Vagina (tissue), 2 donors: ENCODE results near the gene SETX. TPM values are rescaled to one million over a fixed set of nuclear protein-coding genes. Genes with fewer than 3 reads are reported as not detected.

Experiments
- DNase-seq, 2 donors: peaks; one replicate each; pipeline ENCODE4 v3.0.0-alpha.2; 2017; ENCODE audit errors: extremely low spot score in 2 of 2
- H3K27ac ChIP-seq: fragments of 200-600 bp; sonication (generic); one replicate; pipeline ENCODE4 v1.5.1; 2019
- H3K27me3 ChIP-seq: fragments of 200-600 bp; sonication (generic); one replicate; pipeline ENCODE4 v1.5.1; 2019
- H3K36me3 ChIP-seq, 2 donors: fragments of 200-600 bp; sonication (generic); one replicate each; pipeline ENCODE4 v1.5.1; 2017 to 2019
- H3K4me1 ChIP-seq: fragments of 200-600 bp; sonication (generic); one replicate; pipeline ENCODE4 v1.5.1; 2019
- H3K4me3 ChIP-seq, 2 donors: fragments of 200-600 bp; sonication (generic); 1 replicate in 1 of 2; 2 replicates in 1 of 2; pipeline ENCODE4 v1.5.1; 2016 to 2019
- H3K9me3 ChIP-seq: fragments of 200-600 bp; sonication (generic); one replicate; pipeline ENCODE4 v1.5.1; 2019
- CTCF ChIP-seq, 3 experiments: fragments of 450-650 bp in 2 of 3; fragments of 200-600 bp in 1 of 3; sonication (generic) in 1 of 3; IDR thresholded peaks; one replicate each; pipeline ENCODE4 v1.5.1; 2017 to 2019; ENCODE audit warnings: antibody characterized with exemption in 3 of 3, mild to moderate bottlenecking in 2 of 3, moderate library complexity in 2 of 3
- POLR2A ChIP-seq, 2 donors: fragments of 450-650 bp; IDR thresholded peaks; one replicate each; pipeline ENCODE4 v1.6.1; 2017; ENCODE audit warnings: antibody characterized with exemption in 2 of 2, mild to moderate bottlenecking in 2 of 2, moderate library complexity in 2 of 2
- POLR2AphosphoS5 ChIP-seq, 2 donors: sonication (generic); formaldehyde crosslinking; IDR thresholded peaks; one replicate each; pipeline ENCODE4 v1.9.0; 2017; ENCODE audit warnings: antibody characterized with exemption in 2 of 2, mild to moderate bottlenecking in 2 of 2, low read depth in 1 of 2; ENCODE audit not compliant: insufficient read depth in 1 of 2
- intact Hi-C: fragments of 100-400 bp; cut with DNase I; formaldehyde crosslinking; loops from one replicate; pipeline ENCODE4 v1.15.1; 2023
- total RNA-seq: library from RNA; depleted of rRNA; stranded (reverse); fragments of >200 nt; gene quantifications from one replicate; pipeline ENCODE4 v1.2.3, GENCODE V29; 2016

The SETX gene
- total RNA-seq, 1 donor from 2014 or later = 44.2 TPM

- no peak overlapping the region for H3K4me3 ChIP-seq
- TF ChIP-seq POLR2AphosphoS5 (IDR thresholded peaks at IDR 0.05; ENCODE audit: insufficient read depth in 1 of 2, low read depth in 1 of 2) = no peak
- no peak for TF ChIP-seq CTCF (IDR thresholded peaks at IDR 0.05)
- no peak for TF ChIP-seq POLR2A (IDR thresholded peaks at IDR 0.05)
- peaks cover 41% of the 10 kb centered on the region for H3K4me1 ChIP-seq
- H3K27me3 ChIP-seq = no peaks in the 10 kb centered on the region
- H3K27ac ChIP-seq = no peak overlapping the region
- no peaks in the 10 kb centered on the region for H3K36me3 ChIP-seq
- H3K9me3 ChIP-seq = no peaks in the 10 kb centered on the region
- no peak for DNase-seq
- intact Hi-C loops = no loop called here
Measured at GRCh38 chr9:132245465-132245864, 109.3 kb downstream of the SETX start.

DNA sequence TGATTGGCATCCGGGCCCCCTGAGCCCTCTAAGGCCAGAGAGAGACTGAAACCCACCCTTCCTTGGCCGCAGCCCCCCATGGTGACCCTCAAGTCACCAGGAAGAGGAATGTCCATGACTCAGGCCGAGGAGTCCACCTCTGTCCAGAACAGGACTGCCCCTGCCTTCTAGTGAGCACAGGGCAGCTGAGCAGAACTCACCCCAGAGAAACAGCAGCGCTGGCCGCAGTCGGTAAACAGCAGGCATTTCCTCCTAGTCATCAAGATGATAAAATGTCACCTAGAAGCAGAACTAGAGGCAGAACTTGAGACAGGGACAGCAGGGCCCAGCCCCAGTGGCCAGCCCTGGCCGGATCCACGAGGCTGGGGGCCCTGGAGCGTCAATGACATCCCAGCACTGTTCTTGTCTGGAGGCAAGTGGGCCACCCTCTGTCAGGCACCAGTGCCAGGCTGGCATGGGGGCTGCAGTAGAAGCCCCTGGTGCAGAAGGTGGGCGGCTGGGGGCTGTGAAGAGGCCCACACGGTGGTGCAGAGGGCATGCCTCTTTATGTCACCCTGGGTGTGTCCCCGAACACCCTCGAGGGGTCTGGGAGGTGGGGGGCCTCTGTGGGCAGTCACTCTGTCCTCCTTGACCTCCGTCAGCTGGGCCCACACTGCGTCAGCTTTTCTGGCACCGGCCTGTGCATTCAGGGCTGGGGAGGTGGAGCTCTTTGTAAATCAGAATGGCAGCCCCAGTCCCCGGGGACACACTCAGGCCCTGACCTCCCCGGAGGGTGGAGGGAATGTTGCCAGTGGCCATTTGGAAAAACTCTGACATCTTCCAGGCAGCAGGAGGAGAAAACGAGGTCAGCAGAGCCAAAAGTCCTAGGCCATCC lies 110.0 kb downstream of the SETX start:
- no peaks in the 10 kb centered on the region for H3K9me3 ChIP-seq
- no peak for DNase-seq
- peaks cover 45% of the 10 kb centered on the region for H3K4me1 ChIP-seq
- TF ChIP-seq CTCF (IDR thresholded peaks at IDR 0.05) = no peak
- no peak for TF ChIP-seq POLR2A (IDR thresholded peaks at IDR 0.05)
- peak in 1 of 2 donors; percentile 44 for TF ChIP-seq POLR2AphosphoS5 (IDR thresholded peaks at IDR 0.05; ENCODE audit: insufficient read depth in 1 of 2, low read depth in 1 of 2)
- peak overlapping the region; percentile 68 for H3K27ac ChIP-seq
- H3K36me3 ChIP-seq = no peaks in the 10 kb centered on the region
- intact Hi-C loops = no loop called here
- no peaks in the 10 kb centered on the region for H3K27me3 ChIP-seq
- H3K4me3 ChIP-seq = no peak overlapping the region

GRCh38 chr9:132243156-132244074 lies 111.4 kb downstream of the SETX start:
- no peak overlapping the region for H3K27ac ChIP-seq
- H3K4me1 ChIP-seq = peaks cover 45% of the 10 kb centered on the region

GRCh38 chr9:132242621-132243155 lies 112.1 kb downstream of the SETX start:
- Histone ChIP-seq H3K4me3 (peak overlapping the region; percentile 75 to 93), H3K27me3 (no peaks in the 10 kb centered on the region), H3K9me3 (no peaks in the 10 kb centered on the region), H3K4me1 (peaks cover 45% of the 10 kb centered on the region), H3K36me3 (no peaks in the 10 kb centered on the region), H3K27ac (peak overlapping the region; percentile 63)
- intact Hi-C loops = no loop called here
- no peak for DNase-seq
- TF ChIP-seq POLR2AphosphoS5 (IDR thresholded peaks at IDR 0.05; ENCODE audit: insufficient read depth in 1 of 2, low read depth in 1 of 2) (no peak), POLR2A (IDR thresholded peaks at IDR 0.05) (no peak), CTCF (IDR thresholded peaks at IDR 0.05) (no peak)

More at GRCh38 chr9:132243156-132244074, 111.4 kb downstream of the SETX start:
- Histone ChIP-seq H3K36me3 (no peaks in the 10 kb centered on the region), H3K9me3 (no peaks in the 10 kb centered on the region), H3K4me3 (no peak overlapping the region), H3K27me3 (no peaks in the 10 kb centered on the region)
- intact Hi-C loops = no loop called here
- DNase-seq = no peak
- TF ChIP-seq POLR2AphosphoS5 (IDR thresholded peaks at IDR 0.05; ENCODE audit: insufficient read depth in 1 of 2, low read depth in 1 of 2) = no peak
